Activated effector memory CD4-positive, alpha-beta T cell treated with Interleukin-2 at 50 U/mL for 16 hours (primary cell): ENCODE results near the gene SLC22A31.
A peak's percentile ranks its signal among the peaks of the same experiment; 100 is the strongest.

Experiments used
- DNase-seq: peaks from one replicate; pipeline ENCODE4 v3.0.0-alpha.2; 2020

SLC22A31 gene

DNA sequence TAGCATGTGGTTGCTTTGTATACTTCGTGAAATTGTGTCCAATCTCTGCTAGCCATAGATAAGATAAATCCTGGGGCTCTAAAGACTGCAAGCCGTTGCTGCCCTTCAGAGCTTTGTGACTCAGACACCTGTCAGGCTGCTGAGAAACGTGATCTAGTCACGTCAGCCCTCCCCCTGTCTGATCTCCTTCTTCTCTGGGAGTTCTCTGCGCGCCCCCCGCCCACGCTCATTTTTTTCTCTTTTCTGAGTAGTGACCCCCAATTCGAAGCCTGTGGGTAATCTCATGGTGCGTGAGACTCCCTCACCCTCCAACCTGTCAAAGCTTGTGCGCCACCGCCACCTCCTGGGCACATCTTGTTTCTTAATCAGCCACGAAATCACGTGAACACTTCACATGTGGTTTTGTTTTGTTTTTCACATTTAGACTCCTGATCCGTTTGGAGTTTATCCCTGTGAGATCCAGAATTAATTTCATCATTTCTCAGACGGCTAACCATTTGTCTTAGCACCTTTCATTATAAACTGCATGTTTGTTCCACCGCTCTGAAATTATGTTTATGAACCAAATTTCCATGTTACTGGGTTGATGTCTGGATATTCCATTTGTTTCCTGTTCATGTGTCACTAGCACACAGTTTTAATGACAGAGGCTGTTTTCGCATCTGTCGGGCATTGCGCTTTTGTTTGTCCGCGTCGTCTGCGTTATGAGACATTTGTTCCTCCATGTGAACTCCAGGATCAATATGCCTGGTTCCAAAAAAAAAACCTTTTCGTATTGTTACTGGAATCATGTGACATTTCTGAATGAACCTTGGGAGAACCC lies 16.2 kb upstream of the SLC22A31 start:
- DNase-seq = peak; percentile 73

- no peak for DNase-seq
These were observed 10.7 kb upstream of the SLC22A31 start for GRCh38 chr16:89210904-89211515.

DNA sequence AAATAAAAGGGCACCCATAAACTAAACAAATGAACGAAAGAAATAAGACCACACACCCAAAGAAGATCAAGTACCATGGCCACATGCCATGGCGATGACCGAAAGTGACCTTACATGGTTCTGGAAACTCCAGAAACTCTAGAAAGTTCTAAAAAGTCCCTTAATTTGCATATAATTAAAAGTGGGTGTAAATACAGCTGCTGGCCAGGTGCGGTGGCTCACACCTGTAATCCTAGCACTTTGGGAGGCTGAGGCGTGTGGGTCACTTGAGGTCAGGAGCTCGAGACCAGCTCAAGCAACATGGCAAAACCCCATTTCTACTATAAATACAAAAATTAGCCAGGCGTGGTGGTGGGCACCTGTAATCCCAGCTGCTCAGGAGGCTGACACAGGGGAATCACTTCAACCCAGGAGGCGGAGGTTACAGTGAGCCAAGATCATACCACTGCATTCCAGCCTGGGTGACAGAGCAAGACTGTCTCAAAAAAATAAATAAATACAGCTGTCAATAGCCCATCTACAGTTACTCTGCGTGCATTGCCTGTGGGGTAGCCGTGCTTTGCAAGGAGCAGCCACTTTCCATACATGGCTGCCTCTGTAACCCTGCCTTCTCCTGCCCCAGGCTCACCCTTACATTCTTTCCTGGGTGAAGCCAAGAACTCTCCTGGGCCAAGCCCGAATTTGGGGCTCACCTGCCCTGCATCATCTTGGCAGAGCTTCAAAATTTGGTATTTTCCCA lies 10.0 kb upstream of the SLC22A31 start:
- no peak for DNase-seq

GRCh38 chr16:89209522-89210044 lies 9.2 kb upstream of the SLC22A31 start:
- DNase-seq = no peak

DNA sequence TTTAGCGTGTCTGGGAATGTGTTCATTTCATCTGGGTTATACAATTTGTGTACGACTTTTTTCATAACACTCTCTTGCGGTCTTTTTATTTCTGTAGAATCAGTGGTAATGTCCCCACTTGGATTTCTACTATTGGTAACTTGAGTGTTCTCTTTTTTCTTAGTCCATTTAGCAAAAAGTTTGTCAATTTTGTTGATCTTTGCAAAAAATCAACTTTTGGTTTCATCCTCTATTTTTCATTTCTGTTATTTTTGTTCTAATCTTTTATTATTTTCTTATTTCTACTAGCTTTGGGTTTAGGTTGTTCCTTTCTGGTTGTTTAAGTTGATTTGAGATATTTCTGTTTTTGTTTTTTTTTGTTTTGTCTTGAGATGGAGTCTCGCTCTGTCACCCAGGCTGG lies 7.7 kb upstream of the SLC22A31 start:
- DNase-seq = no peak

DNA sequence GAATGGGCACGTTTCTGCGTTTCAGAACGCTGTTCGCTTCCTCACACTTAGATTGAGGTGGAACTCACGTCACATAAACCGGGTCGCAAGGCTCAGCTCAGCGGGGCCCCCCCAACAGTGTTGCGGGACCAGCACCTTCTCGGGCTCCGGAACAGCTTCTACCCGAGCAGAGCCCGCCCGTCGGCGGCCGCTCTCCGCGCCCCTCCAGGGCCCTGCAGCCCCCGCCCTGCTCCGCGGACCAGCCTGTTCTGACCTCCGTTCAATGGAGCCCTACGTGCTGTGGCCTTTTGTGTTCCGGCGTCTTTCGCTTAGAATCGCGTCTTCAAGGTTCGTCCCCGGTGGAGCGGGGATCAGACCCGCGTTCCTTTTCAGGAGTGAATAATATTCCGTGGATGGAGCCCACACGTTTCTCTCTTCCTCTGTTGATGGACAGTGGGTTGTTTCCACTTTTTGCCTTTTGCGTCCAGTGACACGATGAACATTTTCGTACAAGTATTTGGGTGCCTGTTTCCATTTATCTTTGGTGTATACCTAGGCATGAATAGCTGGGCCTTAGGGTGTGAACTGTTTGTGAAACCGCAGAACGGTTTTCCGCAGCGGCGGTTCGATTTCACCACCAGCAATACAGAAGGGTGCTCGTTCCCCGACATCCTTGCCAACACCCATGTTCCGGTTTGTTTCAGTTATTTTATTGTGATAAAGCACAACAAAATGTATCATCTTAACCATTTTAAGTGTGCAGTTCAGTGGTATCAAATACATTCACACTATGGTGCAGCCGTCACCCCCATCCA lies 2.3 kb upstream of the SLC22A31 start:
- DNase-seq = no peak

DNA sequence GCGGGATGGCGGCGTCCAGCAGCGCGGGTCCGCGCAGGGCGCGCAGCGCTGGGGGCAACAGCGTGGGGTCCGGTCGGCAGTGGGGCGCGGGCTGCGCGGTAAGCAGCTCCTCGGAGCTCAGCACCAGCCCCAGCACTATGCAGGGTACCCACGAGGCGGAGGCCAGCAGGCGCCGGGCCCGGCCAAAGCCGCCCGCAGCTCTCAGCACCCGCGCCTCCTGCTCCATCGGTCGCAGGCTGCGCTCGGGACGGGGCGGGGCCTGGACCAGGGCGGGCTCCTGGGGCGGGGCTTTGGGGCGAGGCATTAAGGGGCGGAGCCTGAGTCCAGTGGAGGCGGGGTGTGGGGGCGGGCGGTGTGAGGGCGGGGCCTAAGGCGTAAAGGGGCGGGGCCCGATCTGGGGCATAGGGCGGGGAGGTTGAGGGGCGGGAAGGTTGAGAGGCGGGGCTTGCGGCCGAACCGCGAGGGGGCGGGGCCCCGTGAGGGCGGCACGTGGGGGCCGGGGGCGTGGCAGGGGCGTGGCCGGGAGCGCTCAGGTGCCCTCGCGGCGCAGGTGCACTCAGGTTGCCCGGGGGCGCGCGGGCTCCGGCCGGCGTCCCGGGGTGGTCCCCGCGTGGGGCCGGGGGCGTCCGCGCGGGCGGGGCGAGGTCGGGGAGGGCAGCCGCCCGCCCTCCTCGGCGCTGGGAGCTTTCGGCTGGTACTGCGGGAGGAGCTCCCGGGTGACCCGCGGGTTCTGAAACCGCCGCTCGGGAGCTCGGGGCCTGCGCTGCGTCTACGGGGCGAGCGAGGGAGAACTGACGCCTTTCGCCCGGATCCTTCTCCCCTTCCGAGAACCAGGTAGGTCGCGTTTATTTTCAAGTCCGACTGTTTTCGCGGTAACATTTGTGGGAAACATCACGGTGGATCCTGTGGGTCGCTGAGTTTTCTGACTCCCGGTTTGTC lies 1.4 kb upstream of the SLC22A31 start:
- DNase-seq = peak; percentile 49

GRCh38 chr16:89200850-89201411 lies 594 bp upstream of the SLC22A31 start:
- no peak for DNase-seq

- DNase-seq = no peak
These were observed 855 bp downstream of the SLC22A31 start for GRCh38 chr16:89199241-89200123.

- DNase-seq = no peak
These were observed 1.7 kb downstream of the SLC22A31 start for GRCh38 chr16:89198417-89199240.

DNA sequence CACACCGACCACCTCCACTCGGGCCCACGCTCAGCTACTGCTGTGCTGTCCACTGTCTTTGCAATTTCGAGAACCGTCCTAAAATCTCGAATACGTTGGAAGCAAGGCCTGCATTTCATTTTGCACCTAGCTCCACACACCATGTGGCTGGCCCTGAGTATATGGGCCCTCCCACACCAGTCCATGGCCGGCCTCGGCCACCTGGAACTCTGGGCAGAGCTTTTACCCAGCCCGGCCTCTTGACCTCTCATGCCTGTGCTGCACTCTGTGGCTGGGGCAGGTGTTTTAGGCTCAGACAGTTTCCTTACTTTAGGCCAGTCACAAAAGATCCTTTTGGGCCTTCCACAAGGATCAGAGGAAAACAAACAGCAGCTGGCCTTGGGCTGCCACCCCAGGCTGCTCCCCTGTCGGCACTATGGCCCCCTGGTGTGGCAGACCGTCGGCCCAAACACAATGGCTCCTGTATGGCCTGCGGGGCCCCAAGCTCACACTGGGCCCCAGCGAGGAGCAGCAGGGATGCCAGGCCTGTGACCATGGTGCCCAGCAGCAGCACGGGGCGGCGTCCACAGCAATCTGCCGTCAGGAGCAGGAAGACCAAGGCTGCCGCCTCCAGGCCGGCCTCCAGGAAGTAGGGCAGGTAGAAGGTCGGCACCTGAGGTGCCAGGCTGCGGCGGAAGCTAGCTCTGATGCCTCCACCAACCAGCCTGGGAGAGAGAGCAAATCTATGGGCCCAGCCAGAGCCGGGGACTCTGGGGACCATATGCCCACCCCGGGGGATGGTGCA lies 2.5 kb downstream of the SLC22A31 start:
- DNase-seq = no peak

GRCh38 chr16:89197033-89197632 lies 3.2 kb downstream of the SLC22A31 start:
- DNase-seq = no peak

- DNase-seq = no peak
These were observed 4.7 kb downstream of the SLC22A31 start for GRCh38 chr16:89195521-89196171.

DNA sequence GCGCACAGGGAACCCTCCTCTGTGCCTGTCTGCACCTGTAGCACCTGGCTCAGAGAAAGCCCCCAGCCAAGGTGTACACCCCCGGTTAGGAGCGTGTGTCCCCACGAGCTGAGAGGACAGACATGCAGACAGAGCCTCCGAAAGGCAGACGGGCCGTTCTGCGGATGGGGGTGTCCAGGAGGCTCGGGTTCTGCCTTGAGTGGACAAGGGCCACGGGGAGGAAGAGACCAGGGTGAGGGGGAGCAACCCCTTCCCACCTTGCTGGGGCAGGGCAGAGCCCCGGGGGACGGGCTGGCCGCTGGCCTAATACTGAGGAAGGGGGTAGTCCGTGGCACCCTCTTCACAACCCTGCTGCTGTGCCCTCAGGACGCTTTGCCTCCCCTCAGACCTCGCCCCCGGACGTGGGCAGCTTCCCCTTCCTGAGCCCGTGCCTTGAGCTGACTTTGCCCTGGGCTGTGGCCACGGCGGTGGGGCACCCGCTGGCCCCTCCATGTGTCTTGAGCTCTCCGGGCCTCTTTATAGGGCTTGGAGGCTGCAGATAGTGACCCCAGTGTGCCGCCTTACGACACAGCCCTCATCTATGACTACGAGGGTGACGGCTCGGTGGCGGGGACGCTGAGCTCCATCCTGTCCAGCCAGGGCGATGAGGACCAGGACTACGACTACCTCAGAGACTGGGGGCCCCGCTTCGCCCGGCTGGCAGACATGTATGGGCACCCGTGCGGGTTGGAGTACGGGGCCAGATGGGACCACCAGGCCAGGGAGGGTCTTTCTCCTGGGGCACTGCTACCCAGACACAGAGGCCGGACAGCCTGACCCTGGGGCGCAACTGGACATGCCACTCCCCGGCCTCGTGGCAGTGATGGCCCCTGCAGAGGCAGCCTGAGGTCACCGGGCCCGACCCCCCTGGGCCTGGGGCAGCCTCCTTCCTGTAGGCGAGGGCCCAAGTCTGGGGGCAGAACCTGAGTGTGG lies 5.7 kb downstream of the SLC22A31 start:
- no peak for DNase-seq

DNA sequence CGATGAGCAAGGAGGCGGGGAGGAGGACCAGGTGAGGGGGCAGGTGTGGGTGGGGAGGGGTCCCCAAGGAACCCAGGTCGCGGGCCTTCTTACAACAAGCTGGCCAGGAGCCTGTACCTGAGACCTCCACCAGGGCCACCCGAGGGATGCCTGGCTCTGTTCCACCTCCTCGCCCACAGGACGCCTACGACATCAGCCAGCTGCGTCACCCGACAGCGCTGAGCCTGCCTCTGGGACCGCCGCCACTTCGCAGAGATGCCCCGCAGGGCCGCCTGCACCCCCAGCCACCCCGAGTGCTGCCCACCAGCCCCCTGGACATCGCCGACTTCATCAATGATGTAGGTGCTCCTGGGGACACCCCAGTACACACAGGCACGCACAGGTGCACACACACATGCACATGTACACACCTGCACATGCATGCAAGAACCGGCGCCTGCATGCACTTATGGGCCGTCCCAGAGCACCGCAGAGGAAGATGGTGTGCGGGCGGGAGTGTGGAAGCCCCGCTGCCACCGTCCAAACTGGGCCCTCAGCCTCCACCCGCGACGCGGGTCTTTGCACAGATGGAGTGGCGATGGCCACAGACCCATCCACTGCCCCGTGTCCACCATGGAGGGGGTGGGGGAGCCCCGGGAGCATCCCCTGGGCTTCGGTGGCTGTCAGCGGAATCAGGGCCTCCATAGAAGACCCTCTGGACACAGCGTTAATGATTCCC lies 6.6 kb downstream of the SLC22A31 start:
- no peak for DNase-seq
